HepG2 (cell line): ENCODE results near the gene KDM2B. TPM values are rescaled to one million over a fixed set of nuclear protein-coding genes. Genes with fewer than 3 reads are reported as not detected.

Source experiments
- AHR ChIP-seq: IDR thresholded peaks from 2 replicates; pipeline ENCODE4 v1.6.1; 2018; ENCODE audit warnings: missing genetic modification reagents, missing compliant biosample characterization
- BRD4 ChIP-seq: sonication (generic); formaldehyde crosslinking; IDR thresholded peaks from 2 replicates; pipeline ENCODE4 v1.4.0; 2020; ENCODE audit warnings: missing genetic modification reagents
- CCDC6 ChIP-seq: sonication (generic); formaldehyde crosslinking; IDR thresholded peaks from 2 replicates; pipeline ENCODE4 v1.8.1; 2022; ENCODE audit warnings: mild to moderate bottlenecking, missing genetic modification reagents, moderate library complexity
- CEBPB ChIP-seq: IDR thresholded peaks from 2 replicates; pipeline ENCODE4 v1.6.1; 2011; ENCODE audit warnings: low read depth, low read length, improper control_type of control experiment, borderline replicate concordance
- FOXA3 ChIP-seq: IDR thresholded peaks from 2 replicates; pipeline ENCODE4 v1.6.1; 2016; ENCODE audit warnings: missing genetic modification reagents, missing compliant biosample characterization
- FOXC1 ChIP-seq: sonication (generic); formaldehyde crosslinking; IDR thresholded peaks from 2 replicates; pipeline ENCODE4 v1.8.0; 2022; ENCODE audit warnings: mild to moderate bottlenecking, missing genetic modification reagents, borderline replicate concordance
- FOXJ3 ChIP-seq: sonication (generic); formaldehyde crosslinking; IDR thresholded peaks from 2 replicates; pipeline ENCODE4 v1.4.0; 2020; ENCODE audit warnings: missing genetic modification reagents, mild to moderate bottlenecking, borderline replicate concordance
- GATAD1 ChIP-seq: IDR thresholded peaks from 2 replicates; pipeline ENCODE4 v1.6.1; 2016; ENCODE audit warnings: missing genetic modification reagents, missing compliant biosample characterization
- KDM1A ChIP-seq: IDR thresholded peaks from 2 replicates; pipeline ENCODE4 v1.6.1; 2016; ENCODE audit warnings: missing compliant biosample characterization
- MED13 ChIP-seq: sonication (generic); formaldehyde crosslinking; IDR thresholded peaks from 2 replicates; pipeline ENCODE4 v1.5.0; 2020; ENCODE audit warnings: missing genetic modification reagents
- MED8 ChIP-seq: sonication (generic); formaldehyde crosslinking; IDR thresholded peaks from 2 replicates; pipeline ENCODE4 v1.8.1; 2023; ENCODE audit warnings: mild to moderate bottlenecking, missing genetic modification reagents; ENCODE audit not compliant: insufficient replicate concordance
- RBM39 ChIP-seq: fragments of 200-400 bp; formaldehyde crosslinking; IDR thresholded peaks from one replicate; pipeline ENCODE4 v1.6.1; 2018; ENCODE audit warnings: antibody characterized with exemption, mild to moderate bottlenecking, low read depth, low read length; ENCODE audit not compliant: poor library complexity, severe bottlenecking
- RFXANK ChIP-seq: IDR thresholded peaks from 2 replicates; pipeline ENCODE4 v1.6.1; 2016
- SRY ChIP-seq: sonication (generic); formaldehyde crosslinking; IDR thresholded peaks from 2 replicates; pipeline ENCODE4 v1.8.0; 2022; ENCODE audit warnings: mild to moderate bottlenecking, missing genetic modification reagents
- SYNCRIP ChIP-seq: fragments of 200-400 bp; formaldehyde crosslinking; IDR thresholded peaks from 2 replicates; pipeline ENCODE4 v1.6.1; 2018; ENCODE audit warnings: mild to moderate bottlenecking, low read depth, low read length; ENCODE audit not compliant: insufficient read depth
- TAF15 ChIP-seq: fragments of 200-400 bp; formaldehyde crosslinking; IDR thresholded peaks from one replicate; pipeline ENCODE4 v1.6.1; 2018; ENCODE audit warnings: mild to moderate bottlenecking, low read depth, low read length; ENCODE audit not compliant: poor library complexity, severe bottlenecking
- ZNF10 ChIP-seq: sonication (generic); formaldehyde crosslinking; IDR thresholded peaks from 2 replicates; pipeline ENCODE4 v1.4.0; 2020; ENCODE audit warnings: mild to moderate bottlenecking, low read depth, missing genetic modification reagents, borderline replicate concordance
- ZNF260 ChIP-seq: sonication (generic); formaldehyde crosslinking; IDR thresholded peaks from 2 replicates; pipeline ENCODE4 v1.4.0; 2020; ENCODE audit warnings: missing genetic modification reagents, low read depth, mild to moderate bottlenecking, borderline replicate concordance
- ZNF432 ChIP-seq: sonication (generic); formaldehyde crosslinking; IDR thresholded peaks from 2 replicates; pipeline ENCODE4 v1.5.0; 2020; ENCODE audit warnings: missing genetic modification reagents, mild to moderate bottlenecking, borderline replicate concordance
- ZNF503 ChIP-seq: sonication (generic); formaldehyde crosslinking; IDR thresholded peaks from 2 replicates; pipeline ENCODE4 v1.4.0; 2020; ENCODE audit warnings: missing genetic modification reagents
- ZNF512B ChIP-seq: sonication (generic); formaldehyde crosslinking; IDR thresholded peaks from 2 replicates; pipeline ENCODE4 v1.5.1; 2020; ENCODE audit warnings: missing genetic modification reagents, mild to moderate bottlenecking, borderline replicate concordance
- ZNF513 ChIP-seq: sonication (generic); formaldehyde crosslinking; conservative IDR thresholded peaks from 2 replicates; pipeline ENCODE4 v1.5.0; 2020; ENCODE audit warnings: missing genetic modification reagents
- ZNF619 ChIP-seq: sonication (generic); formaldehyde crosslinking; IDR thresholded peaks from 2 replicates; pipeline ENCODE4 v1.4.0; 2020; ENCODE audit warnings: mild to moderate bottlenecking, missing genetic modification reagents
- polyA plus RNA-seq, 8 experiments: library from polyadenylated mRNA; depleted of rRNA in 3 of 8; stranded (reverse) in 7 of 8; unstranded in 1 of 8; fragments of >200 nt; fragmentation: Illumina TruSeq in 4 of 8; extraction: Trizol in 4 of 8; gene quantifications; 2 replicates each; pipeline versions ENCODE4 v1.2.1 to v1.2.3, GENCODE V29; 2011 to 2016; ENCODE audit warnings: low read depth in 4 of 8, missing spikeins in 1 of 8, mixed read lengths in 1 of 8; ENCODE audit not compliant: insufficient read depth in 1 of 8
- total RNA-seq, 5 experiments: library from RNA; depleted of rRNA; stranded (reverse); fragments of >200 nt; fragmentation: Illumina TruSeq; extraction: Trizol; gene quantifications; 2 replicates each; pipeline ENCODE4 v1.2.3, GENCODE V29; 2016; ENCODE audit warnings: low read depth in 1 of 5

KDM2B gene
- total and polyA plus RNA-seq, 2 of the 13 experiments (the other 11 are each of a cell fraction or from before 2014, with no cell fraction given) = 17.5 to 26.1 TPM

GRCh38 chr12:121399391-121400331, 181.2 kb downstream of the KDM2B start, which contains the start of gene RNF34 (continued):
- TF ChIP-seq ZNF432 (CRISPR knock-in tag) (no peak), RBM39 (no peak), ZNF512B (CRISPR knock-in tag) (no peak), MED13 (CRISPR knock-in tag) (no peak), ZNF619 (CRISPR knock-in tag) (no peak), SYNCRIP (no peak), MED8 (CRISPR knock-in tag) (peak; percentile 70), GATAD1 (CRISPR knock-in tag) (peak; percentile 80), CEBPB (no peak), FOXC1 (CRISPR knock-in tag) (peak; percentile 53; the same call in 1 of the 2 replicates), KDM1A (CRISPR knock-in tag) (no peak), ZNF260 (CRISPR knock-in tag) (no peak), ZNF513 (CRISPR knock-in tag) (no peak), AHR (CRISPR knock-in tag) (no peak), SRY (CRISPR knock-in tag) (peak; percentile 58; the same call in 1 of the 2 replicates), FOXA3 (CRISPR knock-in tag) (peak; percentile 50), TAF15 (peak; percentile 56), ZNF503 (CRISPR knock-in tag) (no peak), BRD4 (peak; percentile 78), CCDC6 (CRISPR knock-in tag) (peak; percentile 46; the same call in 1 of the 2 replicates), FOXJ3 (0 out of 2 replicates have a peak, but pooled peaks have one; percentile 13), ZNF10 (CRISPR knock-in tag) (no peak), RFXANK (no peak)
